Muscle of leg (tissue), 11 donors: ENCODE results near the gene NINJ1. TPM values are rescaled to one million over a fixed set of nuclear protein-coding genes. Genes with fewer than 3 reads are reported as not detected.
A peak's percentile ranks its signal among the peaks of the same experiment; 100 is the strongest.

ENCODE experiments used
- DNase-seq: peaks from one replicate; pipeline ENCODE4 v3.0.0; 2013
- H3K27ac ChIP-seq: one replicate; pipeline ENCODE4 v1.5.1; 2013; ENCODE audit warnings: mild to moderate bottlenecking, low read length, control low read depth
- H3K27me3 ChIP-seq: one replicate; pipeline ENCODE4 v1.6.1; 2013; ENCODE audit warnings: low read length; ENCODE audit not compliant: control insufficient read depth, insufficient read depth
- H3K36me3 ChIP-seq: one replicate; pipeline ENCODE4 v1.6.1; 2013; ENCODE audit warnings: low read length; ENCODE audit not compliant: control insufficient read depth, insufficient read depth
- H3K4me1 ChIP-seq: one replicate; pipeline ENCODE4 v1.6.1; 2013; ENCODE audit warnings: low read length; ENCODE audit not compliant: control insufficient read depth, insufficient read depth
- H3K4me3 ChIP-seq: one replicate; pipeline ENCODE4 v1.5.1; 2013; ENCODE audit warnings: low read length, control low read depth
- H3K9me3 ChIP-seq: replicated peaks from 2 replicates; pipeline ENCODE4 v1.6.1; 2013; ENCODE audit warnings: low read depth, low read length; ENCODE audit not compliant: control insufficient read depth
- WGBS: methylation state at CpG from one replicate; pipeline ENCODE4 v1.1.5; 2013; ENCODE audit warnings: missing lambda C conversion rate; ENCODE audit not compliant: insufficient coverage; 5-methylcytosine and 5-hydroxymethylcytosine counted together
- polyA plus RNA-seq, 8 donors: library from polyadenylated mRNA; unstranded; fragments of 120-200 nt; gene quantifications; one replicate each; pipeline versions ENCODE4 v1.2.1 to v1.2.3, GENCODE V29; 2013; ENCODE audit warnings: inconsistent platforms in 1 of 8, low replicate concordance in 1 of 8; ENCODE audit not compliant: insufficient read length in 8 of 8, insufficient read depth in 1 of 8
- total RNA-seq: library from RNA; stranded (reverse); fragments of 120-200 nt; gene quantifications from one replicate; pipeline ENCODE4 v1.2.4, GENCODE V29; 2013

The NINJ1 gene
- total and polyA plus RNA-seq, 9 donors: 23.9 to 39.8 (median 28.1) TPM

GRCh38 chr9:93174976-93175375 lies 40.9 kb upstream of the NINJ1 start:
- Histone ChIP-seq H3K4me3 (no peak overlapping the region), H3K4me1 (peaks cover 5% of the 10 kb centered on the region), H3K27ac (no peak overlapping the region), H3K9me3 (no peaks in the 10 kb centered on the region), H3K36me3 (no peaks in the 10 kb centered on the region), H3K27me3 (peaks cover 12% of the 10 kb centered on the region)
- 100% methylated on average over 1 of the region's 3 CpGs for WGBS
- no peak for DNase-seq

- Histone ChIP-seq H3K4me1 (peaks cover 5% of the 10 kb centered on the region), H3K27ac (no peak overlapping the region), H3K36me3 (no peaks in the 10 kb centered on the region), H3K9me3 (no peaks in the 10 kb centered on the region), H3K27me3 (peaks cover 6% of the 10 kb centered on the region), H3K4me3 (no peak overlapping the region)
- no peak for DNase-seq
- WGBS: 62% methylated on average over 11 of the region's 12 CpGs
These were observed 39.5 kb upstream of the NINJ1 start for GRCh38 chr9:93173365-93174051.

DNA sequence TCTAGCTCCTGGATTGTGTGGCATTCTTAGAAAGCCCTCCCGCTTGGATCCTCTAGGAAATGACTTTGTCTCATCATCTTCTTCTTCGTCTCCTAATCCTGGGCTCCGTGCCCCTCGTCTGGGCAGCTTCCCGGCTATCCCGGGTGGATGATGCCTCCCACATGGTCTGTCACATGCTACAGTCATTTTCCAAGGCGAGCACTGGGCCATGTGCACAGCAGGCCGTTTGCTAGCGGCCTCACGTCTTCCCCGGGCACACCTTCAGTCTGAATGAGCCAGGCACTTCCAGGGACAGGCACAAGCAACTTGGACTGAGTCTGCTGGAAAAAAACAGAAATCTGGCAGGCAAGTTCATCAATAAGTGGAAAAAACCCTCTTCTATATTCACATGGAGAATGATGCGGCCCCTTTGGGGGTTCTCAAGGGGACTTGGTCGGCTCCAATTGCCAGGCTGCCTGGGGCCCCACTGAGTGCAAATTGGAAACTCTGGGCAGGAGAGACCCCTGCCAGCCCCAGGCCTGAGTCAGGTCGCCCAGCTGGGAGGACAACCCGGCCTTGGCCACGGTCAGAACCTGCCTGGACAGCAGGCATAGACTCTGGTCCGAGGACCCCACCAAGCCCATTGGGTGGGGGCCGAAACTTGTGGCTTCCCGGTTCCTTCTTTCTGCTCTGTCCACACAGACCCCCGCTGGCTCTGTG lies 38.8 kb upstream of the NINJ1 start:
- whole genome bisulfite sequencing: 52% methylated on average over 14 of the region's 20 CpGs

GRCh38 chr9:93171261-93171990 lies 37.4 kb upstream of the NINJ1 start:
- Histone ChIP-seq H3K27ac (no peak overlapping the region), H3K4me1 (peaks cover 3% of the 10 kb centered on the region), H3K9me3 (no peaks in the 10 kb centered on the region), H3K4me3 (no peak overlapping the region), H3K27me3 (peaks cover 2% of the 10 kb centered on the region), H3K36me3 (no peaks in the 10 kb centered on the region)
- 96% methylated on average over 2 of the region's 8 CpGs for WGBS
- DNase-seq: no peak

More for the DNA sequence above, 38.8 kb upstream of the NINJ1 start:
- Histone ChIP-seq H3K4me1 (peaks cover 4% of the 10 kb centered on the region), H3K27me3 (peaks cover 2% of the 10 kb centered on the region), H3K27ac (no peak overlapping the region), H3K36me3 (no peaks in the 10 kb centered on the region), H3K9me3 (no peaks in the 10 kb centered on the region), H3K4me3 (no peak overlapping the region)
- peak; percentile 68 for DNase-seq

- Histone ChIP-seq H3K4me1 (peaks cover 3% of the 10 kb centered on the region), H3K27me3 (peaks cover 2% of the 10 kb centered on the region), H3K27ac (no peak overlapping the region), H3K9me3 (no peaks in the 10 kb centered on the region), H3K36me3 (no peaks in the 10 kb centered on the region), H3K4me3 (no peak overlapping the region)
- DNase-seq: no peak
- WGBS: 85% methylated on average over 8 of the region's 8 CpGs
These were observed 36.5 kb upstream of the NINJ1 start for GRCh38 chr9:93170571-93170970.

GRCh38 chr9:93169444-93169843 lies 35.4 kb upstream of the NINJ1 start:
- no peak for DNase-seq
- Histone ChIP-seq H3K27me3 (no peaks in the 10 kb centered on the region), H3K27ac (no peak overlapping the region), H3K4me1 (peaks cover 3% of the 10 kb centered on the region), H3K9me3 (no peaks in the 10 kb centered on the region), H3K4me3 (no peak overlapping the region), H3K36me3 (no peaks in the 10 kb centered on the region)
- WGBS: 83% methylated on average over 1 of the region's 1 CpG

DNA sequence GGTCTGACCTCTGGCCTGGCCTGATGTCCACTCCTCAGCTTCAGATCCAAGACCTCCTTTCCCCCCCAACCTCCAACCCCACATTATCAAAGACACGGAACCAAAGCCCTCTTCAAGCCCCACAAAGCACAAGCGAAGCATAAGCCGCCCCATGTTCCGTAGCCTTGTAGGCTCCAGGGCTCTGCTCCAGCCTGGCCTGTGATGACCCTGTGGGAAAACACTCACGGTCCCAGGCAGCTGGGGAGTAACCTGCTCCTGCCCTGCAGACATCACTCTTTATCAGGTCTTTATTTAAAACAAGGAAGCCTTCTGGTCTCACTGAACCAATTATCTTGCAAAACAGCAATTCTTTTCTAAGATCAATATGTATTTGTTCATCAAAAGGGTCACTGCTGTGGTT lies 34.5 kb upstream of the NINJ1 start:
- no peak overlapping the region for H3K4me3 ChIP-seq
- H3K36me3 ChIP-seq: no peaks in the 10 kb centered on the region
- H3K9me3 ChIP-seq: no peaks in the 10 kb centered on the region
- no peaks in the 10 kb centered on the region for H3K27me3 ChIP-seq
- H3K27ac ChIP-seq: no peak overlapping the region
- H3K4me1 ChIP-seq: peaks cover 3% of the 10 kb centered on the region
- WGBS: 92% methylated on average over 4 of the region's 5 CpGs
- DNase-seq: no peak

- no peaks in the 10 kb centered on the region for H3K36me3 ChIP-seq
- H3K4me3 ChIP-seq: no peak overlapping the region
- WGBS: 54% methylated on average over 2 of the region's 4 CpGs
- H3K27ac ChIP-seq: no peak overlapping the region
- peaks cover 6% of the 10 kb centered on the region for H3K4me1 ChIP-seq
- no peak for DNase-seq
- no peaks in the 10 kb centered on the region for H3K9me3 ChIP-seq
- H3K27me3 ChIP-seq: no peaks in the 10 kb centered on the region
These were observed 33.8 kb upstream of the NINJ1 start for GRCh38 chr9:93167838-93168237.

DNA sequence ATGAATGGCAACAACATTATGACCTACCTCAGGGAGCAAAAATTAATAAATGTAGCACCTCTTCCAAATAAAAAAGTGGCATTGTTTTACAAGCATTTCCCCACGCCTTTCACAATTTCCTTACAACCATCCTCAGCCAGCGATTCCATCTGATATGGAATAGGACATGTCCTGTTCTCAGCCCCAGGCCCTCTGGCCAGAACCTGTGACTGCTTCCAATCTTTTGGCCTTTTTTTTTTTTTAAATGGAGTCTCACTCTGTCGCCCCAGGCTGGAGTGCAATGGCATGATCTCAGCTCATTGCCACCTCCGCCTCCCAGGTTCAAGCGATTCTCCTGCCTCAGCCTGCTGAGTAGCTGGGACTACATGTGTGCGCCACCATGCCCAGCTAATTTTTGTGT lies 33.1 kb upstream of the NINJ1 start:
- no peaks in the 10 kb centered on the region for H3K27me3 ChIP-seq
- H3K9me3 ChIP-seq: no peaks in the 10 kb centered on the region
- no peak overlapping the region for H3K4me3 ChIP-seq
- H3K4me1 ChIP-seq: peaks cover 13% of the 10 kb centered on the region
- H3K36me3 ChIP-seq: no peaks in the 10 kb centered on the region
- no peak for DNase-seq
- 91% methylated on average over 5 of the region's 6 CpGs for WGBS
- H3K27ac ChIP-seq: no peak overlapping the region

- 24% methylated on average over 2 of the region's 7 CpGs for WGBS
- Histone ChIP-seq H3K4me3 (no peak overlapping the region), H3K4me1 (peaks cover 14% of the 10 kb centered on the region), H3K27ac (no peak overlapping the region), H3K36me3 (no peaks in the 10 kb centered on the region), H3K9me3 (no peaks in the 10 kb centered on the region), H3K27me3 (no peaks in the 10 kb centered on the region)
- no peak for DNase-seq
These were observed 32.6 kb upstream of the NINJ1 start for GRCh38 chr9:93166699-93167098.
